ENCODE results near the gene FDXACB1.
A peak's percentile ranks its signal among the peaks of the same experiment; 100 is the strongest.

Gene FDXACB1

DNA sequence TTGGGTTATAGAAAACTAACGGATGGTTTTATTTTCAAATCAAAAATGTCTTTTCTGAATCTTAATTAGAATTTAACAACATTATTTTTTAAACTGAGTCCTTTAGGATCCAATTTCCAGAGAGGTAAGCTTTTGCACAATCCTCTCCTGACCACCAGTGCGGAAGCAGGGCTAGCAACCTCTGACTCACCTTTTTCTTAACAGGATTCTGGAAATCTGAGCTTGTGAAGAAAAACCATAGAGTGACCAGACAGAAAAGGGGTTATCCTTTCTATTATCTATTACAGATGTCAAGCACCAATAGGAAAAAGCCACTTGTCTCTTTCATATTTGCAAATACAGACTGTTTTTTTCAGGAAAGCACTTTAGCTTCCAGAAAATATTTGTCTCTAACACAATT lies 32.9 kb downstream of the FDXACB1 start:
- DNase-seq (ENCODE audit: low spot score) = no peak

DNA sequence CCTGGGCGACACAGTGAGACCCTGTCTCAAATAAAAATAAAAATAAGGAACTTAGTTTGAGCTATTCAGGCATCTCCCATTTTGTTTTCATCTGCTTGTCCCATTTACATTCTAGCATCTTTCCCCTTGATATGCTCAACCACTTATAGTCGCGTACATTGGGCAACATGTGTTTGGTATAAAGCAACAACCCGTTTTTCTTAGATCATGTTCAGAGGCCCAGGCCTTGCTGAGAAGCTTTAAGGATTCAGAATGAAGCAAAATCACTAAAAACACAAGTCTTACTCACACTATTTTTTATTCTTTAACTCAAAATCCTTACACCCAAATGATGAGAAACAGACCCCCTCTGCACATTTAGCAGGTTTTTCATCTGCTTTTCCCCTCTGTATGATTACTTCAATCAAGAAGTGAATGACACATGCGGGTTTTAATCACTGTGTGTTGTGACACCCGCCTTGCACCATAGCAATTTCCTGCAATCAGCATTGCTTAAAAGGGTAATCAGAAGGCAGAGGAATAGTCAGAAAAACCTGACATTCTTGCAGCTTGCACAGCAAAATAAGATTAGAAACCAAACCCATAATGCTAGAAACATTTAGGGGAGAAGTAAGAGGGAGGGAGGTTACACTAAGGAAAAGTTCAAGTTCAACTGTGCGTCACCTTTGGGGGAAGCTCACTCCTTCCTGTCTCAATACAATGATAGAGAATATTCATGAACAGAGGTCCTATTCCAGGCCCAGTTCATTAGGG lies 33.5 kb downstream of the FDXACB1 start:
- DNase-seq (ENCODE audit: low spot score) = no peak

DNA sequence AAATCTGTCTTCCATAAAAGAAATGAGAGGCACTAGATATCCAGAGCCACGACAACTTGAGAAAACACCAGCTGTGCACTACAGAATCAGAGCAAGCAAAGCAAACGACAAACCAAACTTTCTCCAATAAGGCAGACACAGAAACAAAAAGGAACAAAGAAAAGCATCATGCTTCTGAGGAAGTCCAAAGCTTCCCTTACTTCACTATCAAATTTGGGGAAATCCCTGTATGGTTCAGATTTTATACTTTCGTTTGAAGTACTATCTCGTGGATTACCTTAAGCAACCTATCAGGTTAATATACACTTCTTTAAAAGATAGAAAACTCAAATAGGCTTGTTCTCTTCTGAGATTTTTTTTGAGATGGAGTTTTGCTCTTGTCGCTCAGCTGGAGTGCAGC lies 35.3 kb downstream of the FDXACB1 start:
- DNase-seq (ENCODE audit: low spot score) = no peak

DNA sequence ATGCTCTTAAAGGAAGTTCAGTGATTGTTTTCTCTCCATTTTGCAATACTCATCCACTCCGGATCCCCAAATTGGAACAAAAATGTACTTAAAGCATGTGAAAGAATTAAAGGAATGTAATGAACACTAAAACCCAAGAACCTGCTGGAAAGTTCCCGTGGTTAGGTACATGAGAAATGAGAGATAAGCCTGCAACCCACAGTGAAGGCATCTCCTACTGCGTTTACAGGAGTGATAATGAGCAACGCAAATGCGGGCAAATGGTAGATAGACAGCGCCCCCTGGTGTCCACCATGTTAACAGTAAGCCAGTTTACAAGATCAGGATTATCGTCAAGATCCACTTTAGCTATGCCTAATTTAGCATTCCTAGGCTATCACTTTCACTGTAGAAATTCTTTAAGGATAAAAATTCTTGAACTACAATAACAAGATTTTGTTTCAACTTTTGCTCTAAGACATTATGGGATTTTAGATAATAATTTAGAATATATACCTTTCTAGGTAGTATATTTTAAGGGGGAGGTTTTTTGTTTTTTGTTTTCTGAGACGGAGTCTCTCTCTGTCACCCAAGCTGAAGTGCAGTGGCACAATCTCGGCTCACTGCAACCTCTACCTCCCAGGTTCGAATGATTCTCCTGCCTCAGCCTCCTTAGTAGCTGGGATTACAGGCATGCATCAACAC lies 37.5 kb downstream of the FDXACB1 start:
- peak; percentile 83 for DNase-seq (ENCODE audit: low spot score)

DNA sequence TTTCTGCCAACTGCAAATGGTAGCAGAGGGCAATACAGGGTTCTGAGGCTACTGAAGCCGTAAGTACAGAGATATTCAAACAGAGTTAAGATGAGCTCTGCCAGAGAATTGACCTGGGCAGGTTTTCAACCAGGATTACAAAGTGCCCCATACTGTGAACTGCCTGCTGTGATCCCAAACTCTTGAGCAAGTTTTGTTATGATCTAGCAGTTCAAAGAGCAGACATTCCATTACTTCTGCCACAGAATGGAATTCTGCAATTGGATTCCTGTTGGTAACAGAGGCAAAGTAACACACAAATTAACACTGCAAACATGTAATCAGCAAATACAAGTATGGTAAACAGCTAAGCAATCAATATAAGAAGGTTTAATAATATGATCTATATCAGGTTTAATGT lies 38.8 kb downstream of the FDXACB1 start:
- no peak for DNase-seq (ENCODE audit: low spot score)

DNA sequence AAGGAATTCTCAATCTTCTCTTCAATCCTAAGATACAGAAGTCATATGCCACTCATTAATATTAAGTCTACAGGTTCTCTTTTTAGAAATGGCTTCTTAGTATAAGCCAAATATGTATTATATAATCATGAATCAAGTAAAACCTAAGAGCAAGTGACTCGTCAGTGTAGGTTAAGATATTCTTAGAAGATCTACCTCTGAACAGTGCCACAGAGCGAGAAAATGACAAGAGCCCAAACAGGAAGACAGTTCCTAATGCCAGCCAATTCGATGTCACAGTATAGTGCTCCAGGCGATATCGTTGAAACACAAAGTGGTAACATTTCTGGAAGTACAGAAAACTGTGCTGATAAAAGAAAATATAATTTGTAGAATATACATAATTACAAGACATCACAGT lies 40.9 kb downstream of the FDXACB1 start:
- no peak for DNase-seq (ENCODE audit: low spot score)

DNA sequence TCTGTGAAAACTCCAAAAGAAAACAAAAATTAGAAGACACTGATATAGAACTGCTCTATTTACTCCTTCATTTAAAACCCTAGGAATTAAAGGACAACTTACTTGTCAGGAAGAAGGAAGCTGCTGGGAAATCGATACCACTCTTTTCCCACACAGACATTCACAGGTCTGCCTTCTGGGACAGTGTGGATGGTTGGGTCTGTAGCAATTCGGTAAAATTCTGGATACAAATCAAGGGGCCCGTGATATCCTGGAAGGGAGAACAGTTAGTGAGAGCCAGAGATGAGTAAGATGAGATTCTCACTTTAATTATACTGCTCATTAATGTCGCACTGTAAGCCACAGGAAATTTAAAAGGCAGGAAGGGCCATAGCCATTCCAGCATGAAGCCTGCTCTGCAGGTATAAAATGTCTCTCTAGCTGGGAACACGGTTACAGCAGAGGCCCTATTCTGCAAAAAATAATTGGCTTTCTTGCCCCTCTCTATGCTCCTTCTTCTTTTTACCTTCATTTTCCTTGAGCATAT lies 41.5 kb downstream of the FDXACB1 start:
- no peak for DNase-seq (ENCODE audit: low spot score)

DNA sequence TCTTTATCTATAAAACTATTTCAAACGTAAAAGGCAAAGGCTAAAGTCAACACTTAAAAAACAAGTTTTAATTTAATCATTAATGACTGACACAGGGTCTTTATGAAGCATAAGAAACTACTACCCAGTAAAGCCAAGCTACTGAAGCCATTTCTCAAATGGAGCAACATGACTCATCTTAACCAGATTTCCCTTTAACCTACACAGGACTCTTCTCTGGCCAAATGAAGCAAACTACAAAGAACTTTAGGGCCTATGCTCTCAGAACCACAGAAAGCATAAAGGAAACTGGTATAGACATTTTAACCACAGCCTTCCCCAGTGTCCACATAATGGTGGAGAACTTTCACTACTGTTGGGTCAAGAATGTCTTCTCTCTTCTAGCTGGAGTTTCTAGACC lies 42.2 kb downstream of the FDXACB1 start:
- DNase-seq (ENCODE audit: low spot score) = no peak

DNA sequence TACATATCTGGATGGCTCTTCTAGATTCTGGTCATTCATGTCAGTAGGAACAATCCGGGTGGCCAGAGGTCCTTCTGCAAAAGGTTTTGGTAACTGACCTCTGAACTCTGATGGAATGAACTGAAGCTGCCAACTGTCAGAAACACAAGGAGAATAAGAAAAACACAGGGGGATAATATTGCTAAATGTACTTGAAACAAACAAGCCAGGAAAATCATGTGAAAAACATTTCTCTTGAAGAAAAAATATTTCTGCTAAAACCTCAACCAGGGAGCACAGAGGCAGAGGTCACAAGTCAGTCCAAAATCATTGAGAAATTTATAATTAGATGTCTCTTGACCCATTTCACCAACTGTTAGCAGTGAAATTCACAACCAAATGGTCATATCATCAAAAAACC lies 42.8 kb downstream of the FDXACB1 start:
- no peak for DNase-seq (ENCODE audit: low spot score)

DNA sequence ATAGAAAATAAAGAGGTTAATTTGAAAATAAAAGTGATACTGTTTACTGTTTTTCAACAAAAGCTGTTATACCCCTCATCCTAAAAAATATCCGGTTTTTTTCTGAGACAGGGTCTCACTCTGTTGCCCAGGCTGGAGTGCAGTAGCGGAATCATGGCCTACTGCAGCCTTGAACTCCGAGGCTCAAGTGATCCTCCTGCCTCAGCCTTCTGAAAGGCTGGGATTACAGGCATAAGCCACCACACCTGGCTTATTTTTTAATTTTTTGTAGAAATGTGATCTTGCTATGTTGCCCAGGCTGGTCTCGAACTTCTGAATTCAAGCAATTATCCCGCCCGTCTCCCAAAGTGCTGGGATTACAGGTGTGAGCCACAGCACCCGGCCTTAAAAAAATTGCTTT lies 43.3 kb downstream of the FDXACB1 start:
- DNase-seq (ENCODE audit: low spot score) = no peak

DNA sequence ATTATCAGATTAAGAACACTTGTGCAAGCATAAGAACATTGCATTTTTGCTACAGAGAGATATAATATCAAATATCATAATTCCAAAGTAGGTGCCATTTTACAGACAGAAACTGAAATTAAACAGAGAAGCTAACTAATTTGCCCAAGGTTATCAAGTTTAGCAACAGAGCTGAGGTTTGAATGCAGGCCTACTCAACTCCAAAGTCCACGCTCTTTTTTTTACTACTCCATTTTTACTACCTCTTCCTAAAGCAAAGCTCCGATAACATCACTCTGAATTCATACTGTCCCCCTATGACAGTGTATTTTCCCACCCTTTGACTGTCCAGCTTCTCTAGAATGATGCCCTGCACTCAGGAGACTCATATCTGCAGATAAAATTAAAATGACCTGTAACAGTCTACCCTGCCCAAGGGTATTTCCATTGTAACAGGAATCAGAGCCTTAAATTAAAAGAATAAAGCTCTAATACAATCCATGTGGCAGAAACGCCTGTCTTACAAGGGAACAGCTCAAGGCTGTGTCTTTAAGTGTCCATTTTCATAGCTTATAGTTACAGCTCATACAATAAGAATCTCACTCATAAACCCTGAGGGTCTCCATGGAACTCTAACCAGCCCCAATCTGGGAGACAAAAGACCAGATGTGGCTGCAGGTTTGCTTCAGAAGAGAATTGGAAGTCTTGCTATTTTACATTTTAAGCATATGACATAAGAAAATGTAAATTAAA lies 44.4 kb downstream of the FDXACB1 start:
- DNase-seq (ENCODE audit: low spot score) = no peak

DNA sequence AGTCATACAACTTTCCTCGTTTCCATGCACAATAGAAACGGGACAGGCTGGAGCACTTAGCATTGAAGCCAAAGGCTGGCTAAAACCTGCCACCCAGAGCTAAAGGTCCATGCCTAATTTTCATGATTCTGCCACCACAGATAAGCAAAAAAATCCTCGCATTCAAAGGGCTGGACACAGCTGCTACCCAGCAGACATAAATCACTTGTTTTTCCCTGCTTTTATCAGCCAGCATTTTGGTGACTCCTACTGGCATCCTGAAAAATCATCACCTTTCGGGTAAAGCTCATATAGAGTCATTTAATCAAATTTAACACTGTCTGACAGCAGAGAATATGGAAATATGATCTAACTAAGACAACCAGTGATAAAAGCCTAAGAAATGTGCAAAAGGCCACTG lies 45.4 kb downstream of the FDXACB1 start:
- no peak for DNase-seq (ENCODE audit: low spot score)

DNA sequence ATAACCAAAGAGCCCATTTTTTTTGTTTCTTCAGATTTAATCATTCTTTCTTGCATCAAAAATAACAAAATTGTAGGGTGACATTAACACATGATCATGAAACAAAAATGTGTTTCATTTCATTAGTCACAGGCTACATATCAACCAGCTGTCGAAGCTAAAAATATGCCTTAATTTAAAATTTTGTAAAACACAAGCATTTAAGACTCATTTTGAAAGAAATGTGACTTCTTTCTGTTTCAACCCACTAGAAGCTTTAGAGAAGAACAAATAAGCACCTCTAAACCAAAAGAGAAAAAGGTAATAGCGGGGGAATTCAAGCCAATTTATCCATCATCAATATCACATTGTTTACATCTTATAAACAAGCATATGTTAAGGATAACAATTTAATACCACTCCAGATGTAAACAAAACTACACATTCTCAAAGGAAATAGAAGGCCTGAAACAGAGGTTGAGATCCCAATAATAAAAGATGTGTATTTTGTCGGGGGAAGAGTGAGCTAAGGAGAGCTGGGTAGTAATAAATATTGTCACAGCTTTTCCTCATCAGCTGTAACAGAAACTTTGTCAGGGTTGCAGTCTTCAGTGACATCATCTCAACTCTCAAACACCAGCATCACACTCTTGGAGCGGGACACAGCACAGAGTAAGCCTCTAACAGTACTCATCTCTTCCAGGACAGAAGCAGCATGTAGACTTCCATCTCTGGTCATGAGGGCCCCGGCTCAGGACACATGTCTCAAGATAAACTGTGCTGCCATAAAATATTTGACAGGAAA lies 49.6 kb downstream of the FDXACB1 start:
- no peak for DNase-seq (ENCODE audit: low spot score)

DNA sequence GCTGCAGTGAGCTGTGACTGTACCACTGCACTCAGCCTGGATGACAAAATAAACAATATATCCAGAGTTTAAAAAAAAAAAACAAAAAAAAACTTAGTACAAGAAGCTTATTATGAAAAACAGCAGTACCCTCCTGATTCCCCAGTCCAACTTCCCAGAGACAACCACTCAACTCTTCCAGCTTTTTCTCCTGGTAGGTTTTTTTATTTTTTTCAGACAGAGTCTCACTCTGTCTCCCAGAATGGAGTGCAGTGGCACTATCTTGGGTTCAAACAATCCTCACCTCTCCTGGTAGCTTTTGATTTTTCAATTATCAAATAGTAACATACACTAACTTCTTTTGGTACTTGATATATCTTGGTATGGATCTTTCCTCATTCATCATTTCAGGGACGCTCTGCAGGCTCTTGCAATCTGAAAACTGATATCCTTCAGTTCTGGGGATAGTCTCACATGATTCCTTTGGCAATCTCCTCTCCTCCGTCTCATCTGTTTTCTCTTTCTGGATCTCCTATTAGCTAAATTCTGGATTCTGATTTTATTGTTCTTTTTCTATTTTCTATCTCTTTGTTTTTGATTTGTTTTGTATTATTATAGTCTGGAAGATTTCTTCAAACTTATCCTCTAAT lies 52.5 kb downstream of the FDXACB1 start:
- no peak for DNase-seq (ENCODE audit: low spot score)
